Fibroblast of lung (primary cell): ENCODE data around the gene PDCD4. TPM values are rescaled to one million over a fixed set of nuclear protein-coding genes. Genes with fewer than 3 reads are reported as not detected.
A peak's percentile ranks its signal among the peaks of the same experiment; 100 is the strongest.

ENCODE experiments used
- DNase-seq, 2 donors: peaks; one replicate each; pipeline versions ENCODE4 v3.0.0 to v3.0.0-alpha.2; 2010; ENCODE audit warnings: low read depth in 2 of 2
- H2AFZ ChIP-seq: 2 replicates; pipeline ENCODE4 v1.5.1; 2012; ENCODE audit warnings: low read length, control low read depth, inconsistent platforms
- H3K27ac ChIP-seq: 2 replicates; pipeline ENCODE4 v1.5.1; 2011; ENCODE audit warnings: low read length, control low read depth; ENCODE audit not compliant: insufficient read depth
- H3K27me3 ChIP-seq: 2 replicates; pipeline ENCODE4 v1.5.1; 2011; ENCODE audit warnings: mild to moderate bottlenecking, low read length; ENCODE audit not compliant: control insufficient read depth, insufficient read depth
- H3K36me3 ChIP-seq: 2 replicates; pipeline ENCODE4 v1.5.1; 2011; ENCODE audit warnings: low read length; ENCODE audit not compliant: control insufficient read depth, insufficient read depth
- H3K4me1 ChIP-seq: 2 replicates; pipeline ENCODE4 v1.5.1; 2011; ENCODE audit warnings: low read length; ENCODE audit not compliant: control insufficient read depth, insufficient read depth; ENCODE audit errors: extremely low read depth
- H3K4me2 ChIP-seq: 2 replicates; pipeline ENCODE4 v1.5.1; 2011; ENCODE audit warnings: low read length, control low read depth; ENCODE audit not compliant: insufficient read depth; ENCODE audit errors: extremely low read depth
- H3K4me3 ChIP-seq, 4 experiments: fragments of 200-600 bp in 1 of 4; sonication (generic) in 1 of 4; replicated peaks in 1 of 4; 2 replicates each; pipeline ENCODE4 v1.5.1; 2011 to 2016; ENCODE audit warnings: low read length in 4 of 4, low read depth in 3 of 4, mild to moderate bottlenecking in 3 of 4, control low read depth in 2 of 4, inconsistent platforms in 1 of 4, mixed read lengths in 1 of 4; ENCODE audit not compliant: insufficient read depth in 1 of 4; ENCODE audit errors: control extremely low read depth in 1 of 4
- H3K79me2 ChIP-seq: 2 replicates; pipeline ENCODE4 v1.5.1; 2012; ENCODE audit warnings: mild to moderate bottlenecking, low read length, inconsistent platforms; ENCODE audit not compliant: control insufficient read depth, insufficient read depth
- H3K9ac ChIP-seq: 2 replicates; pipeline ENCODE4 v1.5.1; 2011; ENCODE audit warnings: mild to moderate bottlenecking, low read length, control low read depth; ENCODE audit not compliant: insufficient read depth
- H3K9me3 ChIP-seq: 2 replicates; pipeline ENCODE4 v1.5.1; 2012; ENCODE audit warnings: low read depth, low read length; ENCODE audit not compliant: control insufficient read depth, insufficient read depth
- H4K20me1 ChIP-seq: 2 replicates; pipeline ENCODE4 v1.5.1; 2011; ENCODE audit warnings: low read length; ENCODE audit not compliant: control insufficient read depth, insufficient read depth; ENCODE audit errors: extremely low read depth
- EZH2 ChIP-seq: IDR thresholded peaks from 2 replicates; pipeline ENCODE4 v1.5.1; 2012; ENCODE audit warnings: low read length, control low read depth, mild to moderate bottlenecking; ENCODE audit errors: missing control alignments
- polyA plus RNA-seq, 2 donors: library from polyadenylated mRNA; depleted of rRNA in 1 of 2; stranded (reverse) in 1 of 2; unstranded in 1 of 2; fragments of >200 nt; gene quantifications; 2 replicates each; pipeline ENCODE4 v1.2.1, GENCODE V29; 2011 to 2012; ENCODE audit warnings: missing spikeins in 1 of 2
- total RNA-seq: library from RNA; depleted of rRNA; stranded (reverse); fragments of >200 nt; gene quantifications from 2 replicates; pipeline ENCODE4 v1.2.1, GENCODE V29; 2014
- TF ChIP-seq, protein P1 (sequence below), 2 donors: IDR thresholded peaks in 1 of 2; conservative IDR thresholded peaks in 1 of 2; 1 replicate in 1 of 2; 2 replicates in 1 of 2; pipeline ENCODE4 v1.5.1; 2011 to 2012; ENCODE audit warnings: low read length in 2 of 2, control low read depth in 1 of 2, inconsistent platforms in 1 of 2, low read depth in 1 of 2, mild to moderate bottlenecking in 1 of 2

The PDCD4 gene
- total and polyA plus RNA-seq, 2 donors (not counting 1 experiment from before 2014, with no cell fraction given): 54.6 to 83.7 TPM

DNA sequence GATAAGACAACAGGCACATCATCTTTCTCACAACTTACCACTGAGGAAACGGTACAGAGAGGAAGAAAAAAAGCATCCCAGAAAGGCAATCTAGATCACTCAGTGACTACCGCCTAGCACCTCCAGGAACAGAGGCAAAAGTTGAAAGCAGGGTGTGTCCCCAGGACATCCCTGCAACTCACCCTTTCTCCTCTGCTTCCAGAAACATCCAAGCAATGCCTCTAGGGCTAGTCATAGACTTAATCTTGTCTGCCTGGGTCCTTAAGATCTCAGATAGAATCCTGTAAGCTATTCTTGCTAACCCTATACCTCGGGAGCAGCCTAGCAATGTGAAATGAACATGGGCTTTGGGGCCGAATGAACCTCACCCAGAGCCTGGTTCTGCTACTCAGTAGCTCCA, 18.8 kb upstream of the PDCD4 start:
- Histone ChIP-seq H3K4me3 (no peak overlapping the region), H3K4me1 (no peaks in the 10 kb centered on the region), H3K4me2 (no peak overlapping the region), H3K27ac (no peak overlapping the region), H2AFZ (no peak overlapping the region), H3K79me2 (no peaks in the 10 kb centered on the region), H3K27me3 (no peaks in the 10 kb centered on the region), H3K9me3 (no peaks in the 10 kb centered on the region), H3K9ac (no peak overlapping the region), H3K36me3 (no peaks in the 10 kb centered on the region), H4K20me1 (no peaks in the 10 kb centered on the region)
- no peak for DNase-seq
- TF ChIP-seq, protein P1, sequence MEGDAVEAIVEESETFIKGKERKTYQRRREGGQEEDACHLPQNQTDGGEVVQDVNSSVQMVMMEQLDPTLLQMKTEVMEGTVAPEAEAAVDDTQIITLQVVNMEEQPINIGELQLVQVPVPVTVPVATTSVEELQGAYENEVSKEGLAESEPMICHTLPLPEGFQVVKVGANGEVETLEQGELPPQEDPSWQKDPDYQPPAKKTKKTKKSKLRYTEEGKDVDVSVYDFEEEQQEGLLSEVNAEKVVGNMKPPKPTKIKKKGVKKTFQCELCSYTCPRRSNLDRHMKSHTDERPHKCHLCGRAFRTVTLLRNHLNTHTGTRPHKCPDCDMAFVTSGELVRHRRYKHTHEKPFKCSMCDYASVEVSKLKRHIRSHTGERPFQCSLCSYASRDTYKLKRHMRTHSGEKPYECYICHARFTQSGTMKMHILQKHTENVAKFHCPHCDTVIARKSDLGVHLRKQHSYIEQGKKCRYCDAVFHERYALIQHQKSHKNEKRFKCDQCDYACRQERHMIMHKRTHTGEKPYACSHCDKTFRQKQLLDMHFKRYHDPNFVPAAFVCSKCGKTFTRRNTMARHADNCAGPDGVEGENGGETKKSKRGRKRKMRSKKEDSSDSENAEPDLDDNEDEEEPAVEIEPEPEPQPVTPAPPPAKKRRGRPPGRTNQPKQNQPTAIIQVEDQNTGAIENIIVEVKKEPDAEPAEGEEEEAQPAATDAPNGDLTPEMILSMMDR (conservative IDR thresholded peaks at IDR 0.05 in 1 of 2, IDR thresholded peaks at IDR 0.05 in 1 of 2; ENCODE audit: low read depth in 1 of 2, low read length in 2 of 2): no peak
- no peak for TF ChIP-seq EZH2

GRCh38 chr10:110853921-110854605, 17.7 kb upstream of the PDCD4 start:
- Histone ChIP-seq H3K4me2 (no peak overlapping the region), H3K9me3 (no peaks in the 10 kb centered on the region), H3K4me1 (no peaks in the 10 kb centered on the region), H3K9ac (no peak overlapping the region), H4K20me1 (no peaks in the 10 kb centered on the region), H3K36me3 (no peaks in the 10 kb centered on the region), H3K27me3 (no peaks in the 10 kb centered on the region), H2AFZ (no peak overlapping the region), H3K4me3 (no peak overlapping the region), H3K79me2 (no peaks in the 10 kb centered on the region), H3K27ac (no peak overlapping the region)
- TF ChIP-seq, protein P1 (conservative IDR thresholded peaks at IDR 0.05 in 1 of 2, IDR thresholded peaks at IDR 0.05 in 1 of 2; ENCODE audit: low read depth in 1 of 2, low read length in 2 of 2): no peak
- no peak for DNase-seq

- H3K27me3 ChIP-seq: no peaks in the 10 kb centered on the region
- no peak overlapping the region for H3K9ac ChIP-seq
- H3K4me2 ChIP-seq: no peak overlapping the region
- no peaks in the 10 kb centered on the region for H4K20me1 ChIP-seq
- H3K79me2 ChIP-seq: no peaks in the 10 kb centered on the region
- H3K4me3 ChIP-seq: no peak overlapping the region
- peak; percentile 60 to 72 for DNase-seq
- no peaks in the 10 kb centered on the region for H3K9me3 ChIP-seq
- no peak overlapping the region for H3K27ac ChIP-seq
- no peaks in the 10 kb centered on the region for H3K36me3 ChIP-seq
- H2AFZ ChIP-seq: no peak overlapping the region
- peaks cover 8% of the 10 kb centered on the region for H3K4me1 ChIP-seq
- TF ChIP-seq EZH2: no peak
These were observed 14.2 kb upstream of the PDCD4 start for GRCh38 chr10:110857265-110858171.
